Brain microvascular endothelial cell (primary cell): ENCODE data around the gene TBKBP1.
A peak's percentile ranks its signal among the peaks of the same experiment; 100 is the strongest.
"Not testable (repeated sequence)": the region's sequence is repeated elsewhere in the genome, so short reads cannot be mapped to it uniquely, and the experiment has no call there.

Experiments used
- DNase-seq: peaks from one replicate; pipeline ENCODE4 v3.0.0-alpha.2; 2020
- H3K27ac ChIP-seq: fragments of 250-450 bp; sonication (Bioruptor Pico); 2 replicates; pipeline ENCODE4 v1.5.1; 2020; ENCODE audit warnings: mild to moderate bottlenecking, moderate library complexity
- H3K27me3 ChIP-seq: fragments of 250-450 bp; sonication (Bioruptor Pico); replicated peaks from 2 replicates; pipeline ENCODE4 v1.5.1; 2020; ENCODE audit warnings: mild to moderate bottlenecking
- H3K36me3 ChIP-seq: fragments of 250-450 bp; sonication (Bioruptor Pico); replicated peaks from 2 replicates; pipeline ENCODE4 v1.5.1; 2020; ENCODE audit warnings: mild to moderate bottlenecking
- H3K4me3 ChIP-seq: 2 replicates; pipeline ENCODE4 v1.5.1; 2011; ENCODE audit warnings: low read depth, mild to moderate bottlenecking, control low read depth, low read length, moderate library complexity
- in situ Hi-C: cut with HindIII; loops from 2 replicates; pipeline ENCODE4 v1.10.0; 2017; ENCODE audit warnings: low sequenced_read_pairs, low pct_ligation_motif_present
- TF ChIP-seq, protein P1 (sequence below): IDR thresholded peaks from 2 replicates; pipeline ENCODE4 v1.5.1; 2011; ENCODE audit warnings: low read depth, mild to moderate bottlenecking, moderate library complexity, low read length, control low read depth, inconsistent platforms; ENCODE audit errors: missing control alignments

TBKBP1 gene

DNA sequence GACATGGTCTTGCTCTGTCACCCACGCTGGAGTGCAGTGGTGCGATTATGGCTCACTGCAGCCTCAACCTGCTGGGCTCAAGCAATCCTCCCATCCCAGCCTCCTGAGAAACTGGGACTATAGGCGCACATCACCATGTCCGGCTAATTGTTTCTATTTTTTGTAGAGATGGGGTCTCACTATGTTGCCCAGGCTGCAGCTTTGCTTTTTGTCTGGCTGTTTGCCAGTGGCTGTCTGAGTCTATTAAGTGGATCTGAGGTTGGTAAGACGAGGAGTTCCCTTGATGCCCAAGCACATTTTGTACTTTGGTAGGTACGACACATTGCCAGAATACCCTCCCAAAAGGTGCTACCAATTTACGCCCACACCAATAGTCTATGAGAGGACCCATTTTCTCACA is 44.2 kb downstream of the TBKBP1 start:
- no peak overlapping the region for H3K4me3 ChIP-seq
- no peak overlapping the region for H3K27ac ChIP-seq
- in situ Hi-C loops, result no loop called here
- DNase-seq, result no peak
- no peaks in the 10 kb centered on the region for H3K36me3 ChIP-seq
- peaks cover 32% of the 10 kb centered on the region for H3K27me3 ChIP-seq
- TF ChIP-seq, protein P1, sequence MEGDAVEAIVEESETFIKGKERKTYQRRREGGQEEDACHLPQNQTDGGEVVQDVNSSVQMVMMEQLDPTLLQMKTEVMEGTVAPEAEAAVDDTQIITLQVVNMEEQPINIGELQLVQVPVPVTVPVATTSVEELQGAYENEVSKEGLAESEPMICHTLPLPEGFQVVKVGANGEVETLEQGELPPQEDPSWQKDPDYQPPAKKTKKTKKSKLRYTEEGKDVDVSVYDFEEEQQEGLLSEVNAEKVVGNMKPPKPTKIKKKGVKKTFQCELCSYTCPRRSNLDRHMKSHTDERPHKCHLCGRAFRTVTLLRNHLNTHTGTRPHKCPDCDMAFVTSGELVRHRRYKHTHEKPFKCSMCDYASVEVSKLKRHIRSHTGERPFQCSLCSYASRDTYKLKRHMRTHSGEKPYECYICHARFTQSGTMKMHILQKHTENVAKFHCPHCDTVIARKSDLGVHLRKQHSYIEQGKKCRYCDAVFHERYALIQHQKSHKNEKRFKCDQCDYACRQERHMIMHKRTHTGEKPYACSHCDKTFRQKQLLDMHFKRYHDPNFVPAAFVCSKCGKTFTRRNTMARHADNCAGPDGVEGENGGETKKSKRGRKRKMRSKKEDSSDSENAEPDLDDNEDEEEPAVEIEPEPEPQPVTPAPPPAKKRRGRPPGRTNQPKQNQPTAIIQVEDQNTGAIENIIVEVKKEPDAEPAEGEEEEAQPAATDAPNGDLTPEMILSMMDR, result no peak

GRCh38 chr17:47739150-47739549 is 45.2 kb downstream of the TBKBP1 start:
- no peak overlapping the region for H3K27ac ChIP-seq
- no peak overlapping the region for H3K4me3 ChIP-seq
- peaks cover 25% of the 10 kb centered on the region for H3K27me3 ChIP-seq
- DNase-seq, result no peak
- TF ChIP-seq, protein P1, result no peak
- H3K36me3 ChIP-seq, result no peaks in the 10 kb centered on the region
- in situ Hi-C loops, result no loop called here

GRCh38 chr17:47739945-47740344 is 46.0 kb downstream of the TBKBP1 start:
- H3K27me3 ChIP-seq, result peaks cover 25% of the 10 kb centered on the region
- H3K4me3 ChIP-seq, H3K36me3 ChIP-seq, H3K27ac ChIP-seq, DNase-seq, in situ Hi-C loops: not testable (repeated sequence)

GRCh38 chr17:47741109-47741792 is 47.3 kb downstream of the TBKBP1 start:
- Histone ChIP-seq H3K36me3 (no peaks in the 10 kb centered on the region), H3K4me3 (no peak overlapping the region), H3K27me3 (peaks cover 27% of the 10 kb centered on the region), H3K27ac (no peak overlapping the region)
- in situ Hi-C loops, result no loop called here
- TF ChIP-seq, protein P1, result no peak
- DNase-seq, result no peak

- no peaks in the 10 kb centered on the region for H3K36me3 ChIP-seq
- no peak overlapping the region for H3K27ac ChIP-seq
- in situ Hi-C loops, result no loop called here
- no peak overlapping the region for H3K4me3 ChIP-seq
- peaks cover 25% of the 10 kb centered on the region for H3K27me3 ChIP-seq
- TF ChIP-seq, protein P1, result no peak
- DNase-seq, result no peak
These were observed 47.8 kb downstream of the TBKBP1 start for GRCh38 chr17:47741793-47742145.

GRCh38 chr17:47742319-47743181 is 48.6 kb downstream of the TBKBP1 start:
- H3K4me3 ChIP-seq, result no peak overlapping the region
- TF ChIP-seq, protein P1, result peak; percentile 59
- H3K36me3 ChIP-seq, result no peaks in the 10 kb centered on the region
- in situ Hi-C loops, result no loop called here
- no peak for DNase-seq
- H3K27ac ChIP-seq, result no peak overlapping the region
- peaks cover 29% of the 10 kb centered on the region for H3K27me3 ChIP-seq
